ENCODE results near the gene NSD1. TPM values are rescaled to one million over a fixed set of nuclear protein-coding genes. Genes with fewer than 3 reads are reported as not detected.

The NSD1 gene
- total RNA-seq, 2 donors from 2014 or later, result 150 to 190 TPM

- Histone ChIP-seq H3K9ac (ENCODE audit: extremely low read depth, low read length, poor library complexity, severe bottlenecking) (no peak overlapping the region), H3K4me3 (ENCODE audit: low read length) (no peak overlapping the region), H3K9me3 (ENCODE audit: control insufficient read depth, low read length) (no peaks in the 10 kb centered on the region), H3K4me1 (ENCODE audit: control insufficient read depth, insufficient read depth, low read length) (no peaks in the 10 kb centered on the region), H3K27ac (ENCODE audit: low read depth, low read length) (no peak overlapping the region), H3K27me3 (ENCODE audit: control insufficient read depth, insufficient read depth, low read length, poor library complexity, severe bottlenecking) (no peaks in the 10 kb centered on the region), H3K36me3 (ENCODE audit: control insufficient read depth, insufficient read depth, low read length) (peaks cover 31% of the 10 kb centered on the region)
- Mint-ChIP-seq H3K4me1 (peaks cover 9% of the 10 kb centered on the region), H3K27ac (no peak overlapping the region), H3K4me3 (no peak overlapping the region), H3K27me3 (ENCODE audit: insufficient read depth) (no peaks in the 10 kb centered on the region), H3K36me3 (ENCODE audit: low read depth) (peaks cover 62% of the 10 kb centered on the region), H3K9me3 (no peaks in the 10 kb centered on the region)
- no peak for TF ChIP-seq CTCF (conservative IDR thresholded peaks at IDR 0.05)
- WGBS, 2 experiments (ENCODE audit: insufficient coverage in 1 of 2, insufficient read length in 1 of 2), result 94 to 98% methylated on average over 6 of the region's 6 CpGs
- no peak for DNase-seq
These were observed 196.3 kb downstream of the NSD1 start for GRCh38 chr5:177329883-177330282.

GRCh38 chr5:177330991-177331842, 197.6 kb downstream of the NSD1 start:
- H3K27me3 Mint-ChIP-seq (ENCODE audit: insufficient read depth), result no peaks in the 10 kb centered on the region
- no peaks in the 10 kb centered on the region for H3K9me3 ChIP-seq (ENCODE audit: control insufficient read depth, low read length)
- no peak overlapping the region for H3K9ac ChIP-seq (ENCODE audit: extremely low read depth, low read length, poor library complexity, severe bottlenecking)
- H3K27ac Mint-ChIP-seq, result no peak overlapping the region
- no peak overlapping the region for H3K4me3 Mint-ChIP-seq
- H3K36me3 Mint-ChIP-seq (ENCODE audit: low read depth), result peaks cover 71% of the 10 kb centered on the region
- TF ChIP-seq CTCF (conservative IDR thresholded peaks at IDR 0.05), result no peak
- no peak overlapping the region for H3K4me3 ChIP-seq (ENCODE audit: low read length)
- H3K36me3 ChIP-seq (ENCODE audit: control insufficient read depth, insufficient read depth, low read length), result peaks cover 37% of the 10 kb centered on the region
- no peaks in the 10 kb centered on the region for H3K4me1 ChIP-seq (ENCODE audit: control insufficient read depth, insufficient read depth, low read length)
- no peaks in the 10 kb centered on the region for H3K9me3 Mint-ChIP-seq
- no peak for DNase-seq
- no peaks in the 10 kb centered on the region for H3K27me3 ChIP-seq (ENCODE audit: control insufficient read depth, insufficient read depth, low read length, poor library complexity, severe bottlenecking)
- H3K27ac ChIP-seq (ENCODE audit: low read depth, low read length), result no peak overlapping the region
- H3K4me1 Mint-ChIP-seq, result peaks cover 2% of the 10 kb centered on the region
- 93 to 94% methylated on average over 10 to 27 of the region's 27 CpGs for WGBS, 2 experiments (ENCODE audit: insufficient coverage in 1 of 2, insufficient read length in 1 of 2)

- H3K4me3 Mint-ChIP-seq, result no peak overlapping the region
- peaks cover 76% of the 10 kb centered on the region for H3K36me3 Mint-ChIP-seq (ENCODE audit: low read depth)
- Histone ChIP-seq H3K36me3 (ENCODE audit: control insufficient read depth, insufficient read depth, low read length) (peaks cover 43% of the 10 kb centered on the region), H3K27ac (ENCODE audit: low read depth, low read length) (no peak overlapping the region), H3K27me3 (ENCODE audit: control insufficient read depth, insufficient read depth, low read length, poor library complexity, severe bottlenecking) (no peaks in the 10 kb centered on the region), H3K9ac (ENCODE audit: extremely low read depth, low read length, poor library complexity, severe bottlenecking) (no peak overlapping the region), H3K9me3 (ENCODE audit: control insufficient read depth, low read length) (no peaks in the 10 kb centered on the region), H3K4me3 (ENCODE audit: low read length) (no peak overlapping the region), H3K4me1 (ENCODE audit: control insufficient read depth, insufficient read depth, low read length) (no peaks in the 10 kb centered on the region)
- H3K4me1 Mint-ChIP-seq, result no peaks in the 10 kb centered on the region
- no peaks in the 10 kb centered on the region for H3K27me3 Mint-ChIP-seq (ENCODE audit: insufficient read depth)
- H3K9me3 Mint-ChIP-seq, result no peaks in the 10 kb centered on the region
- TF ChIP-seq CTCF (conservative IDR thresholded peaks at IDR 0.05), result no peak
- WGBS, 2 experiments (ENCODE audit: insufficient coverage in 1 of 2, insufficient read length in 1 of 2), result 94 to 97% methylated on average over 10 to 35 of the region's 35 CpGs
- no peak for DNase-seq
- H3K27ac Mint-ChIP-seq, result no peak overlapping the region
These were observed 198.7 kb downstream of the NSD1 start for GRCh38 chr5:177332031-177332895.
